Colonic mucosa (tissue), 4 donors: ENCODE data around the gene GPX4. TPM values are rescaled to one million over a fixed set of nuclear protein-coding genes. Genes with fewer than 3 reads are reported as not detected.
A peak's percentile ranks its signal among the peaks of the same experiment; 100 is the strongest.

Source experiments
- DNase-seq: peaks from one replicate; pipeline ENCODE4 v3.0.0-alpha.2; 2020
- H3K27ac ChIP-seq: fragments of 200-600 bp; one replicate; pipeline ENCODE4 v1.8.0; 2021
- H3K27me3 ChIP-seq: fragments of 200-600 bp; one replicate; pipeline ENCODE4 v1.8.0; 2021
- H3K36me3 ChIP-seq: fragments of 200-600 bp; one replicate; pipeline ENCODE4 v1.8.0; 2021
- H3K4me1 ChIP-seq: fragments of 200-600 bp; one replicate; pipeline ENCODE4 v1.8.0; 2021; ENCODE audit warnings: mild to moderate bottlenecking
- H3K4me3 ChIP-seq: fragments of 200-600 bp; one replicate; pipeline ENCODE4 v1.8.0; 2021
- H3K9ac ChIP-seq, 2 donors: one replicate each; pipeline ENCODE4 v1.7.0; 2013; ENCODE audit warnings: control low read depth in 2 of 2, low read depth in 2 of 2, low read length in 2 of 2
- H3K9me3 ChIP-seq: fragments of 200-600 bp; one replicate; pipeline ENCODE4 v1.8.0; 2021
- CTCF ChIP-seq: fragments of 200-600 bp; IDR thresholded peaks from one replicate; pipeline ENCODE4 v1.8.0; 2022; ENCODE audit warnings: antibody characterized with exemption, mild to moderate bottlenecking
- intact Hi-C: fragments of 100-400 bp; cut with DNase I; formaldehyde crosslinking; loops from one replicate; pipeline ENCODE4 v1.14.1; 2022
- total RNA-seq, 2 donors: library from RNA; stranded (reverse); fragmentation: NEBNext Ultra II Directional in 1 of 2; extraction: Animal tissue kit (Norgen Biotek cat#: 25700) in 1 of 2; gene quantifications; one replicate each; pipeline ENCODE4 v1.2.1, GENCODE V29; 2021
- donor health status: healthy.
- donor health status: DM: no; HTN: no; CAD: no.
- donor health status: DM: no; HTN: no; CAD: no.

Gene GPX4
- total RNA-seq, 2 donors from 2014 or later, result 187 to 189 TPM

GRCh38 chr19:1105873-1106840 lies 2.4 kb downstream of the GPX4 start:
- peaks cover 22% of the 10 kb centered on the region for H3K4me1 ChIP-seq

GRCh38 chr19:1106841-1107660 lies 3.3 kb downstream of the GPX4 start:
- peaks cover 28% of the 10 kb centered on the region for H3K36me3 ChIP-seq
- no peak overlapping the region for H3K4me3 ChIP-seq
- H3K27me3 ChIP-seq, result no peaks in the 10 kb centered on the region
- no peak for TF ChIP-seq CTCF
- DNase-seq, result peak; percentile 26
- no peak overlapping the region for H3K27ac ChIP-seq
- no peaks in the 10 kb centered on the region for H3K9me3 ChIP-seq
- peaks cover 22% of the 10 kb centered on the region for H3K4me1 ChIP-seq
- no peak overlapping the region for H3K9ac ChIP-seq
- intact Hi-C loops, result no loop called here

More at GRCh38 chr19:1105873-1106840, 2.4 kb downstream of the GPX4 start:
- Histone ChIP-seq H3K36me3 (peaks cover 25% of the 10 kb centered on the region), H3K27ac (no peak overlapping the region), H3K4me3 (no peak overlapping the region), H3K27me3 (no peaks in the 10 kb centered on the region), H3K9ac (peak overlapping the region in 1 of 2 donors; percentile 43), H3K9me3 (no peaks in the 10 kb centered on the region)
- intact Hi-C loops, result no loop called here
- no peak for TF ChIP-seq CTCF
- peak; percentile 30 for DNase-seq

GRCh38 chr19:1107661-1108261 lies 4.0 kb downstream of the GPX4 start:
- Histone ChIP-seq H3K36me3 (peaks cover 28% of the 10 kb centered on the region), H3K4me1 (peaks cover 22% of the 10 kb centered on the region), H3K9ac (no peak overlapping the region), H3K9me3 (no peaks in the 10 kb centered on the region), H3K4me3 (no peak overlapping the region), H3K27me3 (no peaks in the 10 kb centered on the region), H3K27ac (no peak overlapping the region)
- TF ChIP-seq CTCF, result no peak
- intact Hi-C loops, result no loop called here
- DNase-seq, result no peak

- no peaks in the 10 kb centered on the region for H3K27me3 ChIP-seq
Measured at GRCh38 chr19:1108291-1109031, 4.7 kb downstream of the GPX4 start.

More at GRCh38 chr19:1108291-1109031, 4.7 kb downstream of the GPX4 start:
- H3K27ac ChIP-seq, result no peak overlapping the region
- peaks cover 21% of the 10 kb centered on the region for H3K4me1 ChIP-seq
- DNase-seq, result no peak
- H3K36me3 ChIP-seq, result peaks cover 28% of the 10 kb centered on the region
- TF ChIP-seq CTCF, result no peak
- H3K4me3 ChIP-seq, result no peak overlapping the region
- H3K9me3 ChIP-seq, result no peaks in the 10 kb centered on the region
- intact Hi-C loops, result no loop called here
- H3K9ac ChIP-seq, result no peak overlapping the region
